ENCODE data around the gene CCDC47.

CCDC47 gene

GRCh38 chr17:63817736-63818385, 44.5 kb upstream of the CCDC47 start:
- H3K4me3 ChIP-seq (ENCODE audit: low read depth, low read length) = no peak overlapping the region

DNA sequence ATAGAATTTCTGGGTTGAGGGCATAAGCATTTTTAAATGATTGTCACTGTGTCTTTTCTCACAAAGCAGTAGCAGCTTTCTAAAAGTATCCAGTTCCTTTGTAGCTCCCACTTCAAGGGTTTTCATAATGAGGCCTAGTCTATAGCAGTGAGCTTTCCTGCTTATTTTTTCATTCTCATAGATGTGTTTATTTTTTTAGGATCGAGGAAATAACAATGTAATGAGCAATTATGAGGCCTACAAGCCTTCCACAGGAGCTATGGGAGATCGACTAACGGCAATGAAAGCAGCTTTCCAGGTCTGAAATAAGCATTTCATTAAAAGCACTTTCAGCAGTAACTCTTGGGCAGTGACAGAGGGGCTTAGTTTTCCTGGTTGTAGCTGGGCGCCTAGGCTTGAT, 43.3 kb upstream of the CCDC47 start:
- no peak for TF ChIP-seq CTCF (IDR thresholded peaks at IDR 0.05; ENCODE audit: low read depth, low read length)

More at GRCh38 chr17:63817736-63818385, 44.5 kb upstream of the CCDC47 start:
- TF ChIP-seq CTCF (IDR thresholded peaks at IDR 0.05; ENCODE audit: low read depth, low read length) = no peak

DNA sequence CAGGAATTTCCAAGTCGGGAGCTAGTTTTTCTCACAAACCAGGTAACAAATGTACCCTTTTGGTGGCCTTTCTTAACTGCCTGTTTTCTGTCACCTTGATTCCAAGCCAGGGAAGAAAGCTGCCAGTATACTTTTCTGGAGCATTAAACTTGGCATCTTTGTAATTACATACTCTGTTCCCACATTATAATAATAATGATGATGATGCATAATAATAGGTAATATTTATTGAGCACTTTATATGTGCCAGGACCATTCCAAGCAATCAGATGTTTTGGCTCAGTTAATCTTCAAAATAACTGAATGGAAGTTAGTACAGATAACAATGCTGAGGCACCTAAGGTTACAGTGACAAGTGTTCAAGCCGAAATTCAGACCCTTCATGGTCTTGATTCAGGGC, 42.7 kb upstream of the CCDC47 start:
- no peak for TF ChIP-seq CTCF (IDR thresholded peaks at IDR 0.05; ENCODE audit: low read depth, low read length)

More for the DNA sequence above, 43.3 kb upstream of the CCDC47 start:
- H3K4me3 ChIP-seq (ENCODE audit: low read depth, low read length) = no peak overlapping the region

DNA sequence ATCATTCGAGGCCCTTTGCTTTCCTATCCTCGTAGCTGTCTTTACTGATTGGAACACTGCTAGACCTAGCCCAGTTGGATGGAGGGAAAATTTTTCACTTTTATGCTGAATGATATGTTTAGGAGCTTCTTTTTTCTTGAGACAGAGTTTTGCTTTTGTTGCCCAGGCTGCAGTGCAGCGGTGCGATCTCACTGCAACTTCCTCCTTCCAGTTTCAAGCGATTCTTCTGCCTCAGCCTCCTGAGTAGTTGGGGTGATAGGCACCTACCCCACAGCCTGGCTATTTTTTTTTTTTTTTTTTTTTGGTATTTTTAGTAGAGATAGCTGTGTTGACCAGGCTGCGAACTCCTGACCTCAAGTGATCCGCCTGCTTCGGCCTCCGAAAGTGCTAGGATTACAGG, 36.6 kb upstream of the CCDC47 start:
- TF ChIP-seq CTCF (IDR thresholded peaks at IDR 0.05; ENCODE audit: low read depth, low read length) = no peak
- H3K4me3 ChIP-seq (ENCODE audit: low read depth, low read length) = no peak overlapping the region

More for the DNA sequence above, 42.7 kb upstream of the CCDC47 start:
- no peak overlapping the region for H3K4me3 ChIP-seq (ENCODE audit: low read depth, low read length)

- TF ChIP-seq CTCF (IDR thresholded peaks at IDR 0.05; ENCODE audit: low read depth, low read length) = no peak
- H3K4me3 ChIP-seq (ENCODE audit: low read depth, low read length) = no peak overlapping the region
Measured at GRCh38 chr17:63805591-63805990, 32.2 kb upstream of the CCDC47 start.

GRCh38 chr17:63804328-63804727, 30.9 kb upstream of the CCDC47 start:
- H3K4me3 ChIP-seq (ENCODE audit: low read depth, low read length) = no peak overlapping the region
- no peak for TF ChIP-seq CTCF (IDR thresholded peaks at IDR 0.05; ENCODE audit: low read depth, low read length)

DNA sequence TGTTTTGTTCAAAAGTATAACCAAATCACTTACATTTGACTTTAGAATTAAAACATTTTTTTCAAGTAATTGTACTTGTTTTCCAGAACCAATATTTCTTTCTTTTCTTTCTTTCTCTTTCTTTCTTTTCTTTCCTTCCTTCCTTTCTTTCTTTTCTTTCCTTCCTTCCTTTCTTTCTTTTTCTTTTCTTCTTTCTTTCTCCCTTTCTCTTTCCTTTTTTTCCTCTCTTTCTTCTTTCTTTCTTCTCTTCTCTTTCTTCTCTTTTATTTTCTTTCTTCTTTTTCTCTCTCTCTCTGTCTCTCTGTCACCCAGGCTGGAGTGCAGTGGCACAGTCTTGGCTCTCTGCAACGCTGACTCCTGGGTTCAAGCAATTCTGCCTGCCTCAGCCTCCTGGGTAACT, 27.4 kb upstream of the CCDC47 start:
- no peak overlapping the region for H3K4me3 ChIP-seq (ENCODE audit: low read depth, low read length)
- no peak for TF ChIP-seq CTCF (IDR thresholded peaks at IDR 0.05; ENCODE audit: low read depth, low read length)

All from WI38 (cell line).